ENCODE data around the gene FOXP4.

FOXP4 gene

DNA sequence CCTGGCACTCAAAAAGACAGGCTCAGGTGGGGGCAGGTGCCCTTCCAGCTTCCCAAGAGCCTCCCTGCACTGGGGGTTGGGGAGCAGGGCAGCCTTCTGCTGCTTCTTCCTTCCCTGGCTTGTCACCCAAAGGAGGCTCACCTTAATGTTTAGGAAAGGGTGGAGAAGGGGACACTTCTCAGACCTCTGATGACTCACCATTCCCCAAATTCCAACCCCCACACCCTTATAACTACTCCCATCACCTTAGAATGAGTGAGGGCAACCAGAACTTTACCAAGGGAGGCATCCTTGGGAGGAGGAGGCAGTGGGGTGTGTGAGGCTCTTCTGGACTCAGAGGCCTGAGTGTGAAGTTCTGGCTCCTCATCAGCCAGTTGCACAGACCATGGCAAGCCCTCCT is 15.2 kb upstream of the FOXP4 start:
- Mint-ChIP-seq H3K9me3 (no peaks in the 10 kb centered on the region), H3K4me3 (no peak overlapping the region), H3K27me3 (peaks cover 26% of the 10 kb centered on the region), H3K4me1 (peaks cover 35% of the 10 kb centered on the region), H3K36me3 (ENCODE audit: low read depth) (no peaks in the 10 kb centered on the region), H3K27ac (peak overlapping the region; percentile 92)
- DNase-seq (no peak), ATAC-seq (no peak)

DNA sequence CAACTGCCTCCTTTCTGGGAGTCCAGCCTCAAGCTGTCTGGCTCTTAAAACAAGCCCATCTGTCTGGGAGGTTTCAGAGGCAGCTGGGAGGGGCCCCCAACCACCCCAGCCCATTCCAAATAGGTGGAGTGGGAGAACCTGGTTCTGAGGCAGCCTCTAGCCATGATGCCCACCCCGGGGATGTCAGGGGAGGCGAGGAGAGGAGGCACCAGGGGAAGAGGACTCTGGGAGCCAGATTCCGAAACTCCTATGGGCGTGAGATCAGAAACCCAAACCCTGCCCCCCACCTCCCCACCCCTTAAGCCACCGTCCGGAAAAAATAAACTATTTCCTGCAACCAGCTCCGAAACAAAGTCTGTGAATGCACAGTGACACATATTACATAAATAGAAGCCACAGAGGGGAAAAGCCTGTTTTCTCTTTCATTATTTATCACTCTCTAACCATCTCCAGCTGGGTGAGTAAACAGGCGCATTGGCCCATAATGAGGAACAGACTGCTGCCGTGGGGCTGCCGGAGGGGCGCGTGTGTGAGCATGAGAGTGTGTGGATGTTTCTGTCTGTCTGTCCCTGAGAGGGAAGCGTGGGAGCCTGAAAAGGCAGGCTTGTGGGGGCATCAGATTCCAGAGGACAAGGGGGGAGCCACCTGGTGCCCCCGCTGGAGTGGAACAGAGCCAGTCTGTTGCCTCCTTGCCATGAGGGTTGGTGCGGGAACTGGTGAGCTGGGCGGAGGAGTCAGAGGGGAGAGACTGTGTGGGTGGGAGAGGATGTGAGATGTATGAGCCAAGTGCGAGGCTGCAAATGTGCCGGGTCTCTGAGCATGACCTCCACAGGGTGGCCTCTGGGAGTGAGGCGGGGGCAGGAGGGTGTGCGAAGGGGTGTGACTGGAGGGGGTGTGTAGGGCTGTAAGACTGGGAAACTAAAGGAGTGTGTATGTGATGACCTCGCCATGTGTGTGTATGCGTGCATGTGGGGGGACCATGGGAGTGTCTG is 14.3 kb upstream of the FOXP4 start:
- peaks cover 32% of the 10 kb centered on the region for H3K27me3 Mint-ChIP-seq
- no peaks in the 10 kb centered on the region for H3K36me3 Mint-ChIP-seq (ENCODE audit: low read depth)
- DNase-seq = peak; percentile 67

DNA sequence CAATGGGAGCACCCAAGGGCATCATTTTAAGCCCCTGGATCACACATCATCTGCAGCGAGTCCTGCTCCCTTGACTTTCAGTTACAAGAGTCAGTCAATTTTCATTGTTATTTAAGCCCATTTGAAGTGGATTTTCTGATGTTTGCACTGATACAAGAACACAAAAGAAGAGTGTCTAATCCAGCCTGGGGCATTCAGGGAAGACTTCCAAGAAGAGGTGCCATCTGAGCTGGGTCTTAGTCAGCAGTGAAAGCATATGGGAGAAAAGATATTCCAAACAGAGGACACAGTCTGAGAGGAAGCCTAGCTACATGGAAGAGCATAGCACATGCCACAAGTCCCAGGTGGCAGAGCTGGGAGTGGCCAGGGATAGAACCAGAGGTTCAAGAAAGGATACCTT is 10.4 kb upstream of the FOXP4 start:
- no peak for ATAC-seq
- Mint-ChIP-seq H3K4me1 (peaks cover 35% of the 10 kb centered on the region), H3K27ac (no peak overlapping the region)

More for the DNA sequence above, 14.3 kb upstream of the FOXP4 start:
- H3K27ac Mint-ChIP-seq = peak overlapping the region; percentile 92
- H3K9me3 Mint-ChIP-seq = no peaks in the 10 kb centered on the region
- peak overlapping the region; percentile 77 for H3K4me3 Mint-ChIP-seq
- peak; percentile 90 for ATAC-seq
- H3K4me1 Mint-ChIP-seq = peaks cover 35% of the 10 kb centered on the region

DNA sequence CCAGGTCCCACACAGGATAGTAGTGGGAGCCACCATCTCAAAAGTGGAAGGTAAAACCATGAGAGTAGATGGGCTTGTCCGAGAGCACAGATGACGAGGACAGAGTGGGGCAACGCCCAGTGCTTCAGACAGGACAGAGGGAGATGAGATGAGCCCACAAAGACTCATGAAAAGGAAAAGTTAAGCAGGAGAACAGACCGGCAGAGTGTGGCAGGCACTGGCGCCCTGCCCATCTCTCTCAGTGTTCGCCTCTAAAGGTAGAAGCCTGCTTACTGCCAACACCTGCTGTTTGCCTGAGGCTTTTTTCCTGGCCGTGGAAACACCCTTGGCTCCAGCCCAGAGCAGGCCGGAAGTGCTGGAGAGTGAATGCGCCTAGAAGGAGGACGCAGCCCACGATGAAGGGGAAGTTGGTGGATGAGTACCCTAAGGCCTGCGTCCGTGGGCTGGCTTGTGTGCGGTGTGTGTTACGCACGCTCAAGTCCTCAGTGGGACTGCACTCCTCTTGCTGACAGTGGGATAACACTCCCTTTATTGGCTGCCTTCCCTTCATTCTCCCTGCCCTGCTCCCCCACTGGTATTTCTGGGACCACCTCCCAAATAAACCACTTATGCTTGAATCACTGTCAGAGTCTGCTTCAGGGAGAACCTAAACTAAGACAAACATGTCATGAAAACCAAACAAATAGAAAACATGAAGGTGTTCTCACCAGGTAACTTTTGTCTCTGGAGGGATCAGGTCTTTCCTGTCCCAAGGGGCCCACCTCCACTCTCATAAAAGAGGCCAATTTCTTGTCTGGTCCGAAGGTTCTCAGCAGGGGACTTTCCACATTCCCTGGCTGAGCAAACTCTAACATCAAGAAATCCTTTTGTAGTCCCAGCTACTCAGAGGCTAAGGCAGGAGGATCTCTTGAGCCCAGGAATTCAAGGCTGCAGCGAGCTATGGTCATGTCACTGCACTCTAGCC is 9.1 kb upstream of the FOXP4 start:
- H3K27me3 Mint-ChIP-seq = peaks cover 24% of the 10 kb centered on the region
- H3K4me1 Mint-ChIP-seq = peaks cover 24% of the 10 kb centered on the region
- H3K36me3 Mint-ChIP-seq (ENCODE audit: low read depth) = no peaks in the 10 kb centered on the region
- no peaks in the 10 kb centered on the region for H3K9me3 Mint-ChIP-seq
- no peak for DNase-seq
- H3K4me3 Mint-ChIP-seq = no peak overlapping the region
- no peak for ATAC-seq
- no peak overlapping the region for H3K27ac Mint-ChIP-seq

More for the DNA sequence above, 10.4 kb upstream of the FOXP4 start:
- no peak for DNase-seq
- H3K36me3 Mint-ChIP-seq (ENCODE audit: low read depth) = no peaks in the 10 kb centered on the region
- peaks cover 24% of the 10 kb centered on the region for H3K27me3 Mint-ChIP-seq
- H3K4me3 Mint-ChIP-seq = no peak overlapping the region
- no peaks in the 10 kb centered on the region for H3K9me3 Mint-ChIP-seq

DNA sequence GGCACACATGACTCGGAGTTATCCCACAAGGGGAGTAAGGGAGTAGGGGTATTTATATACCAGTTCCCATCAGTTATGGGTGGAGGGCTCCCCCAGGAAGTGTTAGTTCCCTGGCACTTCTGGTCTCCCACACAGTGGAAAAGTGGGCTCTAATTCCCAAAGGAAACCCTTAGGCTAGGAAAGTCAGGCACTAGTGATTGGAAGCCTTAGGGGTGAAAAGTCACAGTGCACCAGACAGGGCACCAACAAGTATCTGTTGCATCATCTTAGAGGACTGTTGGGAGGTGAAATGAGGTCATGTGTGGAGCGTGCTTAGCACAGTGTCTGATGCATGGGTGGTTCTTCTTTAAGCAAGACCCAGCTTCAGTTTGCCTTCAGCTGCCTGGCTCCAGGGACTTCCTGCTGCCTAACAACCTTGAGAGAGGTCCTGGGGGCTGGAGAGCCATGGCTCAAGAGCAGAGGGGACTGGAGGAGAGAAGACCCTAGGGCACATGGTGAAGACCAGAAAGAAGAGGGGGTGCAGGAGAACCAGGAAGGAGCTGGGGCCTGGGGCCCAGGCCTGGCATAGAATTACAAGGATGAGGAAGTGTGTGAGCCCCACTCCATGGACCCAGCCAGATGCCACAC is 7.5 kb upstream of the FOXP4 start:
- Mint-ChIP-seq H3K36me3 (ENCODE audit: low read depth) (no peaks in the 10 kb centered on the region), H3K4me1 (peaks cover 9% of the 10 kb centered on the region), H3K27ac (no peak overlapping the region), H3K9me3 (no peaks in the 10 kb centered on the region), H3K4me3 (no peak overlapping the region), H3K27me3 (peaks cover 22% of the 10 kb centered on the region)
- ATAC-seq = no peak
- no peak for DNase-seq

DNA sequence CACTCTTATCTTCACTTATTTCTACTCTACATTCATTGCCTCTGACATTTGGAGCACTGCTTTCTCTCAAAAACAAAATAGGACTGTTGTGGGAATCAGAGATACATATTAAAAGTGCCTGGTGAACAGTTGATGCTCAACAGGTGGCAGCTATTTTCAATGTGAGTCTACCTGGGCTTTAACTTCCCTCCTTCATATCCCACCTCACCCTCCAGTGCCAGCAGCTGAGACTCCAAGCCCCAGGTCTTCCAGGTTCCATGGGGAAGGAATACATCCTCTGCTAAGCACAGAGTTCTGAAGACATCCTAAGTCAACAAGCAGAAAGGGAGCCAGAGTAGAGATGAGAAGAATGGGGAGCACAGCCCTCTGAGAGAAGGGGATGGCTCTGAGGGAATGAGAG is 7.0 kb upstream of the FOXP4 start:
- Mint-ChIP-seq H3K4me1 (peaks cover 5% of the 10 kb centered on the region), H3K27me3 (peaks cover 22% of the 10 kb centered on the region), H3K27ac (no peak overlapping the region), H3K36me3 (ENCODE audit: low read depth) (no peaks in the 10 kb centered on the region), H3K9me3 (no peaks in the 10 kb centered on the region), H3K4me3 (no peak overlapping the region)
- DNase-seq (no peak), ATAC-seq (no peak)

DNA sequence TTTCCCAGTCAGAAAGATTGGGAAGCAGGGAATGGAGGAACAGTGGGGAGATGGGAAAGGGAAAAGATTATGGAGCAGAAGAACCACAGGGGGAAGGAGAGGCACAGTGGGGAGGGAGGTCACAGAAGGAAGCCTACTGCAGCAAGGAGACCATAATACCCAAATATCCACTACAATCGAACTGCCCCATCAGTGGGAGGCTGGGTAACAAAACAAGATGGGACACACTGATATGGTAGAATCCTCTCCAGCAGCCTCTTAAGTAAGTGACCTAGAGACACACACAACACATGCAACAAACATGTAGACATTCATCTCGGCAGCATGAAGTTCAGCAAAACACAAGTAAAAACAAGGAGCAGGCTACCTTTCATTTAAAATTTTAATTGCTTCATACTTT is 4.8 kb upstream of the FOXP4 start:
- no peaks in the 10 kb centered on the region for H3K36me3 Mint-ChIP-seq (ENCODE audit: low read depth)
- ATAC-seq (no peak), DNase-seq (no peak)
- H3K9me3 Mint-ChIP-seq = no peaks in the 10 kb centered on the region
- no peak overlapping the region for H3K27ac Mint-ChIP-seq
- H3K4me3 Mint-ChIP-seq = no peak overlapping the region
- H3K27me3 Mint-ChIP-seq = peaks cover 23% of the 10 kb centered on the region
- peaks cover 20% of the 10 kb centered on the region for H3K4me1 Mint-ChIP-seq

DNA sequence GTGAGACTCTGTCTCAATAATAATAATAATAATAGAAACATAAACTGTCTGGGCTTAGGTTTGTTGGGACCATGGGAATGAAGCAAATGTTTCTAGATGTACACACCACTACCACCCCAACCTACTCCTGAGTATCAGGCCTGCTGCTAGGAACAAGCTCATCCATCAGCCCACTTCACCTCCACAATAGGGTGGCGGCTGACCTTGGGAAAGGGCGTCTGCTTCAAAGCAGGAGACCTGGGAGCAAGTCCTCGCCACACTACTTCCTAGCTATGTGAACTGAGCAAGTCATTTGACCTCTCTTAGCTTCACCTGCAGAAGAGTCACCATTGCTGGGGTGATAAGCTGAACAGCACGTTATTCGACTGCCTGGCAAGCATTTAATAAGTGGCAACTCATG is 3.1 kb upstream of the FOXP4 start:
- DNase-seq (no peak), ATAC-seq (no peak)
- Mint-ChIP-seq H3K9me3 (no peaks in the 10 kb centered on the region), H3K27me3 (peaks cover 20% of the 10 kb centered on the region), H3K27ac (no peak overlapping the region), H3K4me3 (no peak overlapping the region), H3K4me1 (peaks cover 21% of the 10 kb centered on the region), H3K36me3 (ENCODE audit: low read depth) (no peaks in the 10 kb centered on the region)

DNA sequence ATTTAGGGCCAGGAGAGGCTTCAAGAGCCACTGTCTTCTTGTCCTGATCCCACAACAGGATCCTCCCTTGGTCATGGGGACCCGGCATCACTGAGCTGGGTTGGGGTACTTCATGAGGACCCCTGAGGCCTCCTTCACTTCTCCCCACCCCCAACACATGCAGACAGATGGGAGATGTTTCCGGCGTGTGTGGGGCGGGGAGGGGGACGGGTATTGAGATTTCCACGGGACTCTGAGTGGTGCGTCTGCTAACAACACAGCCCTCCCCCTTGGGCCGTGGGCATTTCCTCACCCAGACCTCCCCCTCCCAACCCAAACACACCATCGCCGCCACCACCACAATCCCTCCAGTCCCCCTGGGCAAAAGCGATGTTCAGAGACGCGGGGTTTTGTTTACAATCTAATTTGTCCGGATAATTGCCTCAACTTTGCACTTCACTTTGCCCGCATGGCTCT is 906 bp upstream of the FOXP4 start:
- Mint-ChIP-seq H3K27me3 (peaks cover 26% of the 10 kb centered on the region), H3K4me3 (peak overlapping the region; percentile 84), H3K27ac (peak overlapping the region; percentile 82), H3K9me3 (no peaks in the 10 kb centered on the region), H3K4me1 (peaks cover 32% of the 10 kb centered on the region), H3K36me3 (ENCODE audit: low read depth) (peaks cover 6% of the 10 kb centered on the region)
- no peak for DNase-seq
- ATAC-seq = no peak

DNA sequence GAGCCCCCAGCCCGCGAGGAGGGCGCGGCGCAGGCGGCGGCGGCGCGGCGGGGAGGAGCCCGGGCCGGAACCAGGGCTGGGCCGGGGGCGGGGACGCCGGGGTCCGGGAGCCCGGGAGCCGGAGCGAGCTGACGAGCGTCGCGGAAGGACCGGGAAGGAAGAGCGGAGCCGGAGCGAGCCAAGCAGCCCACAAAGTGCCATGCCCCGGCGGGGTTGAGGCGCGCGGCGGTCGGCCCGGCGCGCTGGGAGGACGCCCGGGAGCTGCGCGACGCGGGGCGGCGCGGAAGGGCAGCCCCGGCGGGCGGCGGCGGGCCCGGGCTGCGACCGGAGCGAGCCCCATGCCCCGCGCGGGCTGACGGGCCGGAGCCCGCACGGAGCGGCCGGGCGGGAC is 289 bp downstream of the FOXP4 start:
- Mint-ChIP-seq H3K4me1 (peaks cover 35% of the 10 kb centered on the region), H3K27me3 (peaks cover 37% of the 10 kb centered on the region), H3K4me3 (peak overlapping the region; percentile 84), H3K27ac (no peak overlapping the region), H3K9me3 (no peaks in the 10 kb centered on the region), H3K36me3 (ENCODE audit: low read depth) (peaks cover 14% of the 10 kb centered on the region)
- DNase-seq = no peak
- ATAC-seq = peak; percentile 29

DNA sequence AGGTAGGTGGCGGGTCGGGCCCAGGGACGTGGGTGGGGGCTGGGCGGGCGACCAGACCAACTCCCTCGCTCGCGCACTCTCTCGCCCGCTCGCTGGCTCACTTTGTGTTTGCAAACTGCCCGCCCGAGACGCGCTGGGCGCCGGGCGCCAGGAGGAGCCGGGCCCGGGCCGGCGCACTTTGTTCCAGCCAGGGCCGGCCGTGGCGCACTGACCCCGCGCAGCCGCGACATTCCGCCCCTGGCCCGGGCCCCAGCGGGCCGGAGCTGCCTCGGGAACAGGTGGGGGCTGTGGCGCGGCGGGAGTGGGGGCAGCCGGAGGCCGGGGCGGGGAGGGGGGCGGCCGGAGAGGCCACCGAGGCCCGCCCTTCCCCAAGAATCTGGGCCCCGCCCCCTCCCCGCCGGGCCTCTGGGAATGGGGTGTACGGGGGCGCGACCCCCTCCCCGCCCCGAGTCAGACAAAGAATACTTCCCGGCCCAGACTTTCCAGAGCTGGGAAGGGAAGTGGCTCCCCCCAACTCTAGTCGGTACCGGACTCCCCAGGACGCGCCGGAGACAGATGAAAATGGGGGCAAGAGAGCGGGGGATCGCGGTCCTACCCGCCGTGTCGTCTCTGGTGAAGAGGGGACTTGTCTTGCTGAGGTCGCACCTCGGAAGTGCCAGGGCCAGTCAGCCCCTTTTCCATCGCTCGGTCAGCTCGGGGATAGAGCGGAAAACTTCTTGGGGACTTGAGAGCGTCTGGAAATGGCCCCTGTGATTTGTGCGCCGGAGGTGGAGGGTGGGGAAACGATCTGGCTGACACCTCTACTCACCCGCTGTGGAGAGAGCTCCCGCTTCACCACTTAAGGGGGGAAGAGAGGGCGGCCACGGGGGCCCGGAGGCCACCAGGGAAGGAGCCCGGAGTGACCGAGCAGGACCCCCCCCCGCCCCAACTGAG is 951 bp downstream of the FOXP4 start:
- Mint-ChIP-seq H3K9me3 (no peaks in the 10 kb centered on the region), H3K4me3 (peak overlapping the region; percentile 91), H3K27ac (peak overlapping the region; percentile 46), H3K27me3 (peaks cover 40% of the 10 kb centered on the region), H3K4me1 (peaks cover 36% of the 10 kb centered on the region), H3K36me3 (ENCODE audit: low read depth) (peaks cover 16% of the 10 kb centered on the region)
- ATAC-seq (no peak), DNase-seq (peak; percentile 41)

DNA sequence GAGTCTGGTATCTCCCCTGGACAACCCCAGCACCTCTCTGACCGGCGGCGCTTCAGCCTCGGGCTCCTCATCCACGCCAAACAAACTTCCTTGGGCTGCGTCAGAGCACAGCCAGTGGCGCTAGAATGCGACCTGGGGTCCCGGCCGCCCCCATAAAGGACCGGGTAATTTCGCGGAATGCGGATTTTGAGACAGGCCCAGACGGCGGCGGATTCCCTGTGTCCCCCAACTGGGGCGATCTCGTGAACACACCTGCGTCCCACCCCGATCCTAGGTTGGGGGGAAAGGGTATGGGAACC is 1.6 kb downstream of the FOXP4 start:
- H3K4me1 Mint-ChIP-seq = peaks cover 36% of the 10 kb centered on the region
- H3K9me3 Mint-ChIP-seq = no peaks in the 10 kb centered on the region
- DNase-seq = no peak
- H3K4me3 Mint-ChIP-seq = peak overlapping the region; percentile 91
- peaks cover 16% of the 10 kb centered on the region for H3K36me3 Mint-ChIP-seq (ENCODE audit: low read depth)
- ATAC-seq = no peak
- H3K27ac Mint-ChIP-seq = no peak overlapping the region
- H3K27me3 Mint-ChIP-seq = peaks cover 40% of the 10 kb centered on the region

DNA sequence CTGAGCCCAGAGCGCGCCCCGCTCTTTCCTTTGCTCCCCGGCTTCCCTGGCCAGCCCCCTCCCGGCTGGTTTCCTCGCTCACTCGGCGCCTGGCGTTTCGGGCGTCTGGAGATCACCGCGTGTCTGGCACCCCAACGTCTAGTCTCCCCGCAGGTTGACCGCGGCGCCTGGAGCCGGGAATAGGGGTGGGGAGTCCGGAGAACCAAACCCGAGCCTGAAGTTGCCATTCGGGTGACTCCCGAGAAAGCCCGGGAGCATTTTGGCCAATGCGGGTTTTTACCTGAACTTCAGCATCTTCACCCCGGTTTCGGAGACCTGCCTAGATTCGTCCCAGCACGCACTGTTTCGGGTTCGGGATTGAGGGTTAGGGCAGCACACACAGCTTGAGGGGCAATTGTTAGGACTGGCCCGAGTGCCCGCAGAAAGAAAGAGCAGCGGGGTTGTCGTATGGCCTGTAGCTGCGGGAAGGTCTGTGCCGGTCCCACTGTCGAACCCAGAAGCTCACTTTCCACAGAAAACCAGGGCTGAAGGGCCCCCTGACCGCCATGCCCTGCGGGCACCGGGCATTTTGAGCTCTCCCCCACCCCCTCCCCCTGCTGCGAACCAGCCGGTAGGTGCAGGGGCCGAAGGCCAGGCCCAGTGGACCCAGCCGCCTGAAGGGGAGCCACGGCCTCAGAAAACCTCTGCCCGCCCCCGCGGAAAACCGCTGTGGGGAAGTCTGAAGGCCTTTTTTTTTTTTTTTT is 2.1 kb downstream of the FOXP4 start:
- ATAC-seq (no peak), DNase-seq (peak; percentile 75)
- Mint-ChIP-seq H3K27ac (peak overlapping the region; percentile 59), H3K36me3 (ENCODE audit: low read depth) (peaks cover 16% of the 10 kb centered on the region), H3K9me3 (no peaks in the 10 kb centered on the region), H3K27me3 (peaks cover 41% of the 10 kb centered on the region), H3K4me1 (peaks cover 36% of the 10 kb centered on the region), H3K4me3 (peak overlapping the region; percentile 91)
